DOHH2 (cell line): ENCODE measurements around the gene GYG1.

Experiments
- EZH2phosphoT487 ChIP-seq: fragments of 200-600 bp; sonication (generic); IDR thresholded peaks from 2 replicates; pipeline ENCODE4 v1.6.1; 2017; ENCODE audit warnings: borderline replicate concordance, mild to moderate bottlenecking, antibody characterized with exemption, low read length, moderate library complexity, mixed read lengths
- TF ChIP-seq, protein P1 (sequence below): fragments of 200-600 bp; sonication (generic); IDR thresholded peaks from one replicate; pipeline ENCODE4 v1.5.1; 2014; ENCODE audit warnings: antibody characterized with exemption, mild to moderate bottlenecking, low read depth, low read length; ENCODE audit not compliant: poor library complexity, severe bottlenecking

DNA sequence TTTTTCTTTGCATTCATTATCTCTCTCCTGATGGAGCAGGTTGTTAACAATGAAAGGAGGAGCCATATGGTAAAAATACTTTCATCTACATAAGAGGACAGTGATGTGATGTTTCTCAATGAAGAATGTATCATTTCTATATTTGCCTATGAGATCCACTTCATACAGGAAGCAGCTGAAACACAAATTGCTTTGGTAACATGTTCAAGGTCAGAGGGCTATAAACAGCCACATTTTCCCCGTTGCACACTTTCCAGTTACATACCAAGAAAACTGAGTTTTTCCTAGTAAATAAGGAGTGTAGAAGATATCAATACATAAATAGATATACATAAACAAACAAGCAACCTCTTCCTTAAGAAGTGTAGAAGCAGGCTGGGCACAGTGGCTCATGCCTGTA is 32.6 kb upstream of the GYG1 start:
- TF ChIP-seq, protein P1, sequence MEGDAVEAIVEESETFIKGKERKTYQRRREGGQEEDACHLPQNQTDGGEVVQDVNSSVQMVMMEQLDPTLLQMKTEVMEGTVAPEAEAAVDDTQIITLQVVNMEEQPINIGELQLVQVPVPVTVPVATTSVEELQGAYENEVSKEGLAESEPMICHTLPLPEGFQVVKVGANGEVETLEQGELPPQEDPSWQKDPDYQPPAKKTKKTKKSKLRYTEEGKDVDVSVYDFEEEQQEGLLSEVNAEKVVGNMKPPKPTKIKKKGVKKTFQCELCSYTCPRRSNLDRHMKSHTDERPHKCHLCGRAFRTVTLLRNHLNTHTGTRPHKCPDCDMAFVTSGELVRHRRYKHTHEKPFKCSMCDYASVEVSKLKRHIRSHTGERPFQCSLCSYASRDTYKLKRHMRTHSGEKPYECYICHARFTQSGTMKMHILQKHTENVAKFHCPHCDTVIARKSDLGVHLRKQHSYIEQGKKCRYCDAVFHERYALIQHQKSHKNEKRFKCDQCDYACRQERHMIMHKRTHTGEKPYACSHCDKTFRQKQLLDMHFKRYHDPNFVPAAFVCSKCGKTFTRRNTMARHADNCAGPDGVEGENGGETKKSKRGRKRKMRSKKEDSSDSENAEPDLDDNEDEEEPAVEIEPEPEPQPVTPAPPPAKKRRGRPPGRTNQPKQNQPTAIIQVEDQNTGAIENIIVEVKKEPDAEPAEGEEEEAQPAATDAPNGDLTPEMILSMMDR, result no peak
- TF ChIP-seq EZH2phosphoT487, result no peak
